Naive thymus-derived CD4-positive, alpha-beta T cell (primary cell): Measurements from ENCODE around the gene KIF12. TPM values are rescaled to one million over a fixed set of nuclear protein-coding genes. Genes with fewer than 3 reads are reported as not detected.
"Not testable (repeated sequence)": the region's sequence is repeated elsewhere in the genome, so short reads cannot be mapped to it uniquely, and the experiment has no call there.

Experiments
- ATAC-seq: fragments of 150-1000 bp; cut with Tn5 transposase; 2 replicates; pipeline ENCODE4 v1.10.0; 2021; ENCODE audit warnings: mild to moderate bottlenecking, moderate library complexity
- CTCF ChIA-PET: fragments of 350-600 bp; sonication (Branson Sonifier 250); formaldehyde crosslinking; loops from one replicate; lab custom pipeline; 2021; ENCODE audit warnings: antibody characterized with exemption; lab: Charles Lee
- POLR2A ChIA-PET: fragments of 350-600 bp; sonication (Branson Sonifier 250); formaldehyde crosslinking; loops from one replicate; lab custom pipeline; 2021; ENCODE audit warnings: antibody characterized with exemption, inconsistent platforms; lab: Charles Lee
- DNase-seq, 9 donors: peaks; one replicate each; pipeline versions ENCODE4 v3.0.0 to v3.0.0-alpha.2; 2020 to 2022; ENCODE audit warnings: mixed read lengths in 1 of 9
- H3K27ac ChIP-seq: one replicate; pipeline ENCODE4 v1.7.0; 2013; ENCODE audit warnings: mild to moderate bottlenecking, low read depth, low read length, moderate library complexity
- H3K27me3 ChIP-seq, 2 donors: one replicate each; pipeline ENCODE4 v1.7.0; 2013; ENCODE audit warnings: low read length in 2 of 2, mild to moderate bottlenecking in 2 of 2, moderate library complexity in 2 of 2; ENCODE audit not compliant: control insufficient read depth in 2 of 2, insufficient read depth in 2 of 2
- H3K36me3 ChIP-seq, 3 experiments: 1 replicate in 2 of 3; 2 replicates in 1 of 3; pipeline ENCODE4 v1.7.0; 2013; ENCODE audit warnings: low read length in 3 of 3, mild to moderate bottlenecking in 3 of 3, moderate library complexity in 1 of 3; ENCODE audit not compliant: insufficient read depth in 3 of 3, control insufficient read depth in 2 of 3
- H3K4me1 ChIP-seq, 2 donors: one replicate each; pipeline ENCODE4 v1.7.0; 2013; ENCODE audit warnings: low read length in 2 of 2, mild to moderate bottlenecking in 2 of 2, moderate library complexity in 1 of 2; ENCODE audit not compliant: control insufficient read depth in 2 of 2, insufficient read depth in 2 of 2
- H3K4me3 ChIP-seq: 2 replicates; pipeline ENCODE4 v1.7.0; 2013; ENCODE audit warnings: mild to moderate bottlenecking, low read length
- H3K9me3 ChIP-seq, 3 experiments: 1 replicate in 2 of 3; 2 replicates in 1 of 3; pipeline ENCODE4 v1.7.0; 2013; ENCODE audit warnings: low read length in 3 of 3; ENCODE audit not compliant: control insufficient read depth in 2 of 3
- H3K27ac Mint-ChIP-seq, 9 donors: one replicate each; pipeline ENCODE4 v1.8.0; 2020 to 2022; ENCODE audit warnings: mixed read lengths in 9 of 9, mild to moderate bottlenecking in 8 of 9, moderate library complexity in 5 of 9, inconsistent platforms in 2 of 9
- H3K27me3 Mint-ChIP-seq, 5 donors: one replicate each; pipeline ENCODE4 v1.8.0; 2021 to 2022; ENCODE audit warnings: mixed read lengths in 5 of 5, mild to moderate bottlenecking in 1 of 5
- H3K36me3 Mint-ChIP-seq, 5 donors: one replicate each; pipeline ENCODE4 v1.8.0; 2020 to 2022; ENCODE audit warnings: mixed read lengths in 5 of 5, mild to moderate bottlenecking in 3 of 5, inconsistent platforms in 1 of 5
- H3K4me1 Mint-ChIP-seq, 7 donors: one replicate each; pipeline ENCODE4 v1.8.0; 2020 to 2022; ENCODE audit warnings: mixed read lengths in 7 of 7, mild to moderate bottlenecking in 3 of 7, inconsistent platforms in 1 of 7
- H3K4me3 Mint-ChIP-seq, 10 donors: one replicate each; pipeline ENCODE4 v1.8.0; 2020 to 2022; ENCODE audit warnings: mild to moderate bottlenecking in 10 of 10, mixed read lengths in 10 of 10, moderate library complexity in 6 of 10, inconsistent platforms in 2 of 10
- H3K9me3 Mint-ChIP-seq, 11 donors: one replicate each; pipeline ENCODE4 v1.8.0; 2020 to 2022; ENCODE audit warnings: mixed read lengths in 11 of 11, mild to moderate bottlenecking in 4 of 11, inconsistent platforms in 1 of 11, moderate library complexity in 1 of 11
- intact Hi-C, 2 donors: fragments of 100-400 bp; cut with micrococcal nuclease; formaldehyde crosslinking; loops; one replicate each; pipeline ENCODE4 v1.15.1; 2023
- polyA plus RNA-seq, 2 donors: library from polyadenylated mRNA; unstranded; fragments of 300-500 nt; fragmentation: Illumina TruSeq; gene quantifications; one replicate each; pipeline ENCODE4 v1.2.3, GENCODE V29; 2021
- total RNA-seq, 6 experiments: library from RNA in 5 of 6; stranded (reverse) in 5 of 6; gene quantifications; 1 replicate in 5 of 6; 2 replicates in 1 of 6; pipeline ENCODE4 v1.2.3 and lab custom pipeline; 2021 to 2026

Gene KIF12
- total and polyA plus RNA-seq, 7 experiments from 2014 or later: not detected

DNA sequence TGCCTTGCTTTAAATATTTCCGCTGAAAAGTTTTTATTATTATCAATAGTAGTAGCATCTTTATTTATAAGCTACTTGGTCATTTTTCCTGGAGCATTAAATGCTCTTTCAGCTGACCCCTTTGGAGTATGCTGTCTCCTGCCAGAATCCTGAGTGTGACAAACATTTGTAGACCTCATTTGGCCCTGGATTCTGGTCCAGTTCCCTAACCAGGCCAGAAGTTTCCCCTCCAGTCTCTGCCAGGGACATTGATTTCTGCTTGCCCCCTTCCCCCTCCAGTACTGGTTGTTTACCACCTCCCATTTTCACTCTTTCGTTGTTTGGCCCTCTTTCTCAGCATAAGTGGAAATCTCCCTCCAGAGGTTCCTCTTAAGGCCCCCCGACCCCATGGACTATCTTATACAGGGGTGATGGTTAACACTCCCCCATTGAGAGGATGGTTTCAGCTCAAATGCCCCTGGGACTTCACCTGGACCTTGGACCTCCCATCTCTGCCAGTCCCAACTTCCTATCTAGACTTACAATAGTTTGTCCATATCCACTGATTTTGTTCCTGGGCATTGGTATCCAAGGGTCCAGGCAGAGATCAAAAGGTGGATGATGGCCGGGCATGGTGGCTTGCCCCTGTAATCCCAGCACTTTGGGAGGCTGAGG, 31.7 kb upstream of the KIF12 start:
- Histone ChIP-seq H3K4me3 (no peak overlapping the region), H3K27ac (no peak overlapping the region), H3K9me3 (peaks cover 0 to 14% (median 0%) of the 10 kb centered on the region in 3 experiments), H3K4me1 (no peaks in the 10 kb centered on the region), H3K36me3 (no peaks in the 10 kb centered on the region), H3K27me3 (no peaks in the 10 kb centered on the region)
- Mint-ChIP-seq H3K27ac (peak overlapping the region in 1 of 9 donors; percentile 57), H3K36me3 (peaks cover 0 to 7% (median 0%) of the 10 kb centered on the region in 5 donors), H3K9me3 (peaks cover 0 to 17% (median 10%) of the 10 kb centered on the region in 11 donors), H3K4me1 (peaks cover 0 to 2% (median 0%) of the 10 kb centered on the region in 7 donors), H3K27me3 (peaks cover 12 to 29% (median 22%) of the 10 kb centered on the region in 5 donors), H3K4me3 (no peak overlapping the region)
- ChIA-PET POLR2A (interaction anchor here (0.6 kb wide), 1 partner anchor 546 kb away, joined by 6 read pairs; no protein-coding TSS in a partner anchor), CTCF (no interaction called here)
- ATAC-seq (no peak), DNase-seq (no peak)
- intact Hi-C loops: no loop called here

DNA sequence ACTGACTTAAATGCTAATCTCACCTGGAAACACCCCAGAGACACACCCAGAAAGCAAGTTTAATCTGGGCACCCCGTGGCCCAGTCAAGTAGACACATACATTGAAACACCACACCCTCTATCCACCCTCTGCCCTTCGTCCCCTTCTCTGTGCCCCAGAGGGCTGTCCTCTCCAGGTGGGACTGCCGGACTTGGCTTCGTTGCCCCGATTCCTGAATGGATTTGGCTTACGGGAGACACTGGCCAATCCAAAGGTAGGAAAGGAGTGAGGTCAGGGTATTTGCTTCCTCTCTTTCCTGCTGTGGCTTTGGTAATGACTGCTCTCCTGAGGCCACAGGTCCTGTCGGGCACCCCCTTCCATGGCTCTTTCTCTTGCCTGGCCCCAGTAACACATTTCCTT, 31.0 kb upstream of the KIF12 start:
- Histone ChIP-seq H3K9me3 (peaks cover 0 to 14% (median 0%) of the 10 kb centered on the region in 3 experiments), H3K4me1 (no peaks in the 10 kb centered on the region), H3K4me3 (no peak overlapping the region), H3K27me3 (no peaks in the 10 kb centered on the region), H3K27ac (no peak overlapping the region), H3K36me3 (no peaks in the 10 kb centered on the region)
- no peak for DNase-seq
- Mint-ChIP-seq H3K4me3 (no peak overlapping the region), H3K27me3 (peaks cover 12 to 29% (median 17%) of the 10 kb centered on the region in 5 donors), H3K4me1 (peaks cover 0 to 2% (median 0%) of the 10 kb centered on the region in 7 donors), H3K9me3 (peaks cover 0 to 17% (median 10%) of the 10 kb centered on the region in 11 donors), H3K36me3 (peaks cover 0 to 7% (median 0%) of the 10 kb centered on the region in 5 donors), H3K27ac (no peak overlapping the region)
- no peak for ATAC-seq
- intact Hi-C loops: no loop called here
- CTCF ChIA-PET: no interaction called here
- POLR2A ChIA-PET: no interaction called here

DNA sequence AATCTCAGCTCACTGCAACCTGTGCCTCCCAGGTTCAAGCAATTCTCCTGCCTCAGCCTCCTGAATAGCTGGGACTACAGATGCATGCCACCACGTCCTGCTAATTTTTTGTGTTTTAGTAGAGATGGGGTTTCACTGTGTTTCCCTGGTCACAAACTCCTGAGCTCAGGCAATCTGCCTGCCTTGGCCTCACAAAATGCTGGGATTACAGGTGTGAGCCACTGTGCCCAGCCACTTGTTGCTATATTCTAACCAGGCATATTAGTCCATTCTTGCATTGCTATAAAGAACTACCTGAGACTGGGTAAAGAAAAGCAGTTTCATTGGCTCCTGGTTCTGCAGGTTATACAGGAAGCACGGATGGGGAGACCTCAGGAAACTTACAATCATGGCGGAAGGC, 29.7 kb upstream of the KIF12 start:
- H3K4me3 ChIP-seq, H3K27ac Mint-ChIP-seq, H3K36me3 Mint-ChIP-seq, H3K36me3 ChIP-seq, CTCF ChIA-PET, DNase-seq, H3K27ac ChIP-seq, H3K4me1 ChIP-seq, H3K4me3 Mint-ChIP-seq, H3K4me1 Mint-ChIP-seq, ATAC-seq, H3K27me3 ChIP-seq, POLR2A ChIA-PET, intact Hi-C loops: not testable (repeated sequence)
- peaks cover 0 to 17% (median 10%) of the 10 kb centered on the region in 11 donors for H3K9me3 Mint-ChIP-seq
- peaks cover 0 to 14% (median 0%) of the 10 kb centered on the region in 3 experiments for H3K9me3 ChIP-seq
- H3K27me3 Mint-ChIP-seq: peaks cover 11 to 27% (median 17%) of the 10 kb centered on the region in 5 donors

DNA sequence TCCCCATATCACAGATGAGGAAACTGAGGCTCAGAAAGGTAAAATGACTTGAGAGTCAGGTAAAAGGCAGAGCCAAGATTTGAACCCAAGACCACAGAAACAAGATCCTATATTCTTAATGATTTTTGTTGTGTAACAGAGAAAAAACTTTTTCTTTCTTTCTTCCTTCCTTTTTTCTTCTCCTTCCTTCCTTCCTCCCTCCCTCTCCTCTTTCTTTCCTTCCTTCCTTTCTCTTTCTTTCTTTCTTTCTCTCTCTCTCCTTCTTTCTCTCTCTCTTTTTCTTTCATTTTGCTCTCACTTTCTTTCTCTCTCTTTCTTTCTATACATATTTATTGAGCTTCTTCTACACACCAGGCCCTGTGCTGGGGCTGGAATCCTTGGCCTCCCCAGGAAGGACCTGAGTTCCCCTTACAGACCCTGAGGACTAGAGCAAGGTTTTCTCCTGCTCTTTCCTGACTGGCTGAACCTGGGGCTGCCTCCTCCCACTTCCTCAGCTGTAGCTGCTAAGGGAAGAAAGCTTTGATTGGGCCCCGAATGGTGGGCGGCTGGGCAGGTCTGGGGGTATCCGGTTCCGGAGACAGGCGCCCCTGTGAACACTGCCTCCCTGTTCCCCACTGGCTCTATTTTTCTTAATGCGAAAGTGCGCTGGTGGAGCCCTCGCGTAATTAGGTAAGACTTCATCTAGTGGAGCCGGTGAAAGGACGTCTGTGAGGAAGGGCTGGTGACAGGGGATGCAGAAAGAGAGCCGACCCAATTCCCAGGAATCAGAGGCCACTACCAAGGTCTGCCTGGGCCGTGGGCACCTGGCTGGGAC, 27.4 kb upstream of the KIF12 start:
- ChIA-PET POLR2A (no interaction called here), CTCF (no interaction called here)
- Mint-ChIP-seq H3K36me3 (peaks cover 0 to 7% (median 0%) of the 10 kb centered on the region in 5 donors), H3K4me3 (no peak overlapping the region), H3K27me3 (peaks cover 11 to 25% (median 17%) of the 10 kb centered on the region in 5 donors), H3K27ac (no peak overlapping the region), H3K4me1 (peaks cover 0 to 2% (median 0%) of the 10 kb centered on the region in 7 donors), H3K9me3 (peaks cover 0 to 17% (median 10%) of the 10 kb centered on the region in 11 donors)
- intact Hi-C loops: no loop called here
- Histone ChIP-seq H3K27ac (no peak overlapping the region), H3K36me3 (no peaks in the 10 kb centered on the region), H3K4me3 (no peak overlapping the region), H3K4me1 (no peaks in the 10 kb centered on the region), H3K27me3 (no peaks in the 10 kb centered on the region), H3K9me3 (peaks cover 0 to 14% (median 0%) of the 10 kb centered on the region in 3 experiments)
- DNase-seq (no peak), ATAC-seq (no peak)

DNA sequence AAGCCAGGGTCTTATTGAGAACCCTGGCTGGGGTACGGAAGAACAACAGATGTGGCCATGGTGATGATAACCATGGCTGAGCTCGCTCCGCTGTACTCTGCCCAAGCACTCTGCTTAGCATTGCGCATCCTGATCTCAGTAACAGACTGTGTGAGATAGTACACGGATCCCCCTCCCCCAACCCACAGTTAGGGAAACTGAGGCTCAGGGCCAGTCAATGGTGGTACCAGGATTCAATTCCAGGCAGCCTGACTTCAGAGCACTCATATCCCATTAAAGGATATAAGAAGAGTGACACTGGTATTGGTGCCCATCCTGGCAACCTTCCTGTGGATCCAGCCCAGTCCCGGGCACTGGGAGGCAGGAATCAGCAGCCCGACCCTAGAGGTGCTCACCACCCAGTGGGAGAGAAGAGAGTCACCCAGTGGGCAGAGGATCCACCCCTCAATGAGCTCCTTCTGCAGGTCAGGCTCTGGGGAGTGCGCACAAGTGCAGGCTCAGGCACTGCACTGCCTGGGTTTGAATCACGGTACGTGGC, 26.5 kb upstream of the KIF12 start:
- H3K4me3 ChIP-seq: no peak overlapping the region
- no peaks in the 10 kb centered on the region for H3K36me3 ChIP-seq
- H3K27me3 ChIP-seq: no peaks in the 10 kb centered on the region
- ATAC-seq (no peak), DNase-seq (no peak)
- no peak overlapping the region for H3K27ac ChIP-seq
- Mint-ChIP-seq H3K36me3 (peaks cover 0 to 7% (median 0%) of the 10 kb centered on the region in 5 donors), H3K9me3 (peaks cover 0 to 17% (median 10%) of the 10 kb centered on the region in 11 donors), H3K27me3 (peaks cover 8 to 25% (median 15%) of the 10 kb centered on the region in 5 donors), H3K4me1 (peaks cover 0 to 2% (median 0%) of the 10 kb centered on the region in 7 donors), H3K4me3 (no peak overlapping the region), H3K27ac (no peak overlapping the region)
- H3K9me3 ChIP-seq: peaks cover 0 to 14% (median 0%) of the 10 kb centered on the region in 3 experiments
- CTCF ChIA-PET: no interaction called here
- no peaks in the 10 kb centered on the region for H3K4me1 ChIP-seq
- POLR2A ChIA-PET: no interaction called here
- intact Hi-C loops: no loop called here

DNA sequence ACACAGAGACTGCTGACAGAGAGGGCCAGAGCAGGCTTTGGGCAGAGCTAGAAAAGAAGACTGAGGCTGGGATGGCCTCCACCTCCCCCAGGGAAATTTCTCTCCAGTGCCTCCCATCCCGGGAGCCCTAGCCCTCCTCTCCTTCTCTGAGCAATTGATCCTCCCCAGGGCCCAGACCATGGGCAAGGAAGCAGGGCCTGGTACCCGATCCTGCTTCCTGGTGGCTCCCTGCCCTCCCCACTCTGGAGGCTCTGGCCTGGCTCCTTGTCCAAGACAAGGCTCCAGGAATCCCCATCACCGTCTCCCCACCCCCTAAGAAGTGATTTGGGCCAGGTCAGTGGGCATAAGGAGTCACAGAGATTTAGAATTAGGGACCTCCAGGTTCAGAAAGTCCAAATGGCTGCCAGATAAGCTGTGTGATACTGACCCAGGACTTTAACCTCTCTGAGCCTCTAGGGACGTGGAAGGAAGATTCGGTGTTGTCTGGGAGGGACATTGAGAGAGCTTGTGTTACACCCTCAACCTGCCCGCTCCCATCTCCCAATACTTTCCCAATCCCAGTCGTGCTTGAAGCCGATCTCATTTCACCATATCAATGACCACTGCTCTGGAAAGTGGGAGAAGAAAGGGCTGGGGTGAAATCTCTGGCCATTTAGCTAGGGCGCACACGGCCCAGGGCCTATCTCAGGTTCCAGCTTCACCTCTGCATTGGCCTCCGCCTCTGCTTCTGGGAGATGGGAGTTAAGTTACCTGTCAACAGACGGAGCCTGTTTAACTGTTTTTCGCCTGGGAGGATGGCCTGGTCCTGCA, 25.8 kb upstream of the KIF12 start:
- H3K36me3 Mint-ChIP-seq: peaks cover 0 to 7% (median 0%) of the 10 kb centered on the region in 5 donors
- Histone ChIP-seq H3K27me3 (no peaks in the 10 kb centered on the region), H3K27ac (no peak overlapping the region), H3K9me3 (peaks cover 0 to 14% (median 0%) of the 10 kb centered on the region in 3 experiments), H3K4me1 (no peaks in the 10 kb centered on the region), H3K4me3 (no peak overlapping the region), H3K36me3 (no peaks in the 10 kb centered on the region)
- H3K9me3 Mint-ChIP-seq: peaks cover 0 to 17% (median 10%) of the 10 kb centered on the region in 11 donors
- ATAC-seq (no peak), DNase-seq (no peak)
- intact Hi-C loops: no loop called here
- CTCF ChIA-PET: no interaction called here
- POLR2A ChIA-PET: no interaction called here
- H3K27ac Mint-ChIP-seq: no peak overlapping the region
- H3K4me3 Mint-ChIP-seq: no peak overlapping the region
- peaks cover 0 to 2% (median 0%) of the 10 kb centered on the region in 7 donors for H3K4me1 Mint-ChIP-seq
- peaks cover 8 to 26% (median 15%) of the 10 kb centered on the region in 5 donors for H3K27me3 Mint-ChIP-seq
